Medulla oblongata (tissue), 1 donor: ENCODE data around the gene TMEM245.
A peak's percentile ranks its signal among the peaks of the same experiment; 100 is the strongest.
"Not testable (repeated sequence)": the region's sequence is repeated elsewhere in the genome, so short reads cannot be mapped to it uniquely, and the experiment has no call there.

ENCODE experiments used
- DNase-seq: peaks from one replicate; pipeline ENCODE4 v3.0.0-alpha.2; 2015; ENCODE audit errors: extremely low spot score

Gene TMEM245

DNA sequence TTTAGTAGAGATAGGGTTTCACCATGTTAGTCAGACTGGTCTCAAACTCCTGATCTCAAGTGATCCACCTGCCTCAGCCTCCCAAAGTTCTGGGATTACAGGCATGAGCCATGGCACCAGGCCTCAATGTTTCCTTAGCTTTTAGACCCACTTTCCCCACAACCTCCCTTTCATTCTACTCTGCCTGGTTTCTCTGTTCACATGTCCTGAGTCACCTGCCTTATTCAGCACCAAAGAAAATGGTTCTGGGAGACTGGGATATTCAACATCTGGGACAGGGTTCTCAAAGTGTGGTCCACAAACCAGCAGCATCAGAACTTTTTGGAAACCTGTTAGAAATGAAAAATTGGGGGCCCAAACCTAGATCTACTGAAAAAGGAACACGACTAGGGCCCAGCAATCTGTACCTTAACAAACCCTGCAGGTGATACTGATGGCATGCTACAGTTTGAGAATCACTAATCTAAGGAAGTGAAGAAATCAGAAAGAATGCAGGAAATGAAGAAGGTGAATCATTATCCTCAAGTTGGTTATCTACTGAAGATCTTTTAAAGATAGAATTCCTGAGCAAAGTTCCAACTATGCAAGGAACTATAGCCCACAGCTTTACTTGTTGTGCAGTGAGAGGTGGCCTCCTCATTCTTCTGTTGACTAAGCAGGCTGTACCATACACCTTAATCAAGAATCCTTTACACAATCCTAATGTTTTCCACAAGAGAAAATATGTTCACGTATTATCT, 54.6 kb downstream of the TMEM245 start:
- DNase-seq: no peak

DNA sequence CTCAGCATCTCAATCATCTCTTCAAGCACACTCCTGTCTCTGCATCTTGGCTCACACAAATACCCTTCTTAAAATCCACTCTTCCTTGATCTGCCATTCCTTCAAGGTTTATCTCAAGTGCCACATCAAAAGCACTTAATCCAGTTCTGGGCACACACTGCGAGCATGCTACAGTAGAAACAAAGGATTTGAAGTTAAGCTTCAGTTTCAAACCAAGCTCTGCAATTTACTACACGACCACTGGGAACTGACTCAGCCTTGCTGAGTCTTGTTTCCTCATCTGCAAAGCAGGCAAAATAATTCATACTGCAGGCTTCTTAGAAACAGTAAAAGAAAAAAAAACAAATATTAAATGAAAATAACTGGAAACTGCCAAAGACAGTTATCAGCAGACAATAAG, 56.0 kb downstream of the TMEM245 start:
- DNase-seq: no peak

DNA sequence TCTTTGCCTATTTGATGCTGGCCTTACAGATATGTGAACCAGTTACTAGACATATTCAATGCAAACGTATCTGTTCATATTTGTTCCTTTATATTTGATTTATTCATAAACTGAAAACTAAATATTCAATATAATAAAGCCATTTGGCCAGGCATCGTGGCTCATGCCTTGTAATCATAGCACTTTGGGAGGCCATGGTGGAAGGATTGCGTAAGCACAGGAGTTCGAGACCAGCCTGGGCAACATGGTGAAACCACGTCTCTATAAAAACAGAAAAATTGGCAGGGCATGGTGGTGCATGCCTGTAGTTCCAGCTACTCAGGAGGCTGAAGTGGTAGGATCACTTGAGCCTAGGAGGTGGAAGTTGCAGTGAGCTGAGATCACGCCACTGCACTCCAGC, 57.2 kb downstream of the TMEM245 start:
- no peak for DNase-seq

GRCh38 chr9:109060191-109060590, 59.6 kb downstream of the TMEM245 start:
- DNase-seq: no peak

- not testable (repeated sequence) for DNase-seq
Measured at GRCh38 chr9:109053121-109053520, 66.6 kb downstream of the TMEM245 start.

GRCh38 chr9:109052416-109052815, 67.3 kb downstream of the TMEM245 start:
- no peak for DNase-seq

- DNase-seq: no peak
Measured at GRCh38 chr9:109051733-109052132, 68.0 kb downstream of the TMEM245 start.

- DNase-seq: no peak
Measured at GRCh38 chr9:109050444-109050843, 69.3 kb downstream of the TMEM245 start.

DNA sequence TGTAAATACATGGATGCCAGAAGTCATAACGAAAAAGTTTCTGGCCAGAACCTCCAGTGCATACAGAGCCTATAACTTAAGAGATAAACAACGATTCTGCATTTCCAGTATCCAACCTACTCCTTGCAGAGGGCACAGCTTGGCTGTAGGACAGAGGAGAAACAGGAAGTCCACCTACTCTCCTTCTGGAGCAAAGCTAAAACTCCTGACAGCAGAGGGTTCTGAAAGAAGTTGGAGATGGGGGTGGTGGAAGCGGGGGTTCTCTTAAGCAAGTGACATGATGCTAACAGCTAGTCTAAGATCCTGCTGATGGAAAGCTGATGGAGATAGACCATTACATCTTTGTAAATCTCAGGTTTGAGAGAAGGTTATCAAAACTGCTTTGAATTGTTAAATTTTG, 70.9 kb downstream of the TMEM245 start:
- DNase-seq: no peak

GRCh38 chr9:109047259-109047658, 72.5 kb downstream of the TMEM245 start:
- no peak for DNase-seq

DNA sequence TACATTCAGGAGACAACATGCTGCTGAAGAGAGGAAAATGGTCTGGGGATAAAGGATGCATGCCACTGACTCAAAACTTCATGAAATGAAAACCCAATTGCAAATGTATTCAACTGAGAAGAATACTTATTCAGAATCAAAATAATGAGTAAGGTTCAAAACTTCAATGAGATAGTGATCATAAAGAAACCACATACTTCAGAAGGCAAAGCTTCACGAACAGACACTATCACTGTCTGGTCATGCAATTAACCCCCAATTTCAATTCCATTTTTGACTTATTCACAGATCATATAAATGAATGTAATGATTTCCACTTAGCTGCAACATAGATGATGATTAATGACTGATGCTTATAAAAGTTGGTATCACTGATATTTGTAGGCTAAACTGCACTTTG, 73.4 kb downstream of the TMEM245 start:
- no peak for DNase-seq

DNA sequence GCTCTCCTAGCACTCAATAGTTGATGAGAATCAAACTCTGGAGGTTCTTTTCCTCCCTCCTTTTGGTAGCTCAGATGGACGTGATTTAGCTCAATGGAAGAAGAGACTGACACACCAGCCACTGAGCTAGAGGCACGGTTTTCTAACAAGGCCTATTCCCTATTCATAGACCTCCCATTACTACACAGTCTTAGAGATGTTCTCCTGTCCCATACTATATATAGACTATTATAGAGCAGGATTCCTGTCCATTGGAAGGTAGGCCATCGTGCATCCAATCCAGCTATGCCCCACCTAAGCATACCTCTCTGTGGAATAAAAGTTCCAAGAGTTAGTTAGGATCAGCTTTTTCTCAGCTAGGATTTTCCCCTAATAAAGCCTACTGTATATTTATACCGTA, 76.2 kb downstream of the TMEM245 start:
- DNase-seq: no peak

DNA sequence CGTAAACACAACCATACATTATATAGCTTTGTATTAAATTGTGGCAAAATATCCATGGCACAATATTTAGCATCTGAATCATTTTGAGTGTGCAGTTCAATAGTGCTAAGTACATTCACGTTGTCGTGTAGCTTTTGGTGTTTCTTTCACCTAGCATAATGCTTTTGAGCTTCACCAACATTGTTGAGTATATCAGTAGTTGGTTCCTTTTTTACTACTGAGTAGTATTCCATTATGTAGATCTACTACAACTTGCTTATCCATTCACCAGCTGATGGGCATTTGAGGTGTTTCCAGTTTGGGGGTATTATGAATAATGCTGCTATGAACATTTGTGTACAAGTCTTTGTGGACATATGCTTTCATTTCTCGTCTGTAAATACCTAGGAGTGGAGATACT, 79.2 kb downstream of the TMEM245 start:
- DNase-seq: no peak

GRCh38 chr9:109039539-109039938, 80.2 kb downstream of the TMEM245 start:
- no peak for DNase-seq

GRCh38 chr9:109037946-109038715, 81.6 kb downstream of the TMEM245 start:
- no peak for DNase-seq

- no peak for DNase-seq
Measured at GRCh38 chr9:109036744-109037680, 82.7 kb downstream of the TMEM245 start.

DNA sequence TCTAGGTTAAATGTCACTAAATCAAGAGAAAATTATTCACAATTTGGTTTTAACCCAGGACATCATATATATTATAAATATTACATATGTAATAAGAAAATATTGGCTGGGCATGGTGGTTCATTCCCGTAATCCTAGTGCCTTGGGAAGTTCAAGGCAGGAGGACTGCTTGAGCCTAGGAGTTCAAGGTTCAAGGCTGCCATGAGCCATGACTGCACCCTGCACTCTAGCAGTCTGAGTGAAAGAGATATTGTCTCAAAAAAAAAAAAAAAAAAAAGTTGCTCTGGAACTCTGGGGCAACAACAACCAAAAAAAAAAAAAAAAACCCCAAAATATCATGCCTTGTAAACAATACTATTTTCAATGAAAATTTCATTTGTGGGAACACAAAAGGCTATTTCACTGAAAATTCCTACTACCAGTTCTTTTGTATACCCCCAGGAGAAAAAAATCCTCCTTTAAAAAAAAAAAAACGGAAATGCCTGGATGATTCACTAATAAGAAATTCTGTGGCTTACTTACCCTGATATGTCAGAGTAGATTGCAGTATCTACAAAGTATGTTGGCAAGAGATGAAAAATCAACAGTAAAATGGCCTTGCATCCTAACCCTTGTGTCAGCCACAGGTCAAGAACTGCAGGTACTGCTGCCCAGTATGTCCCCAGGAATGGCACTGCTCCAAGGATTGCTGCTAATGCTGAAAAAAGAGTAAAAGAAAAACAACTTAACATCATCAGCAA, 83.9 kb downstream of the TMEM245 start:
- peak; percentile 20 for DNase-seq

DNA sequence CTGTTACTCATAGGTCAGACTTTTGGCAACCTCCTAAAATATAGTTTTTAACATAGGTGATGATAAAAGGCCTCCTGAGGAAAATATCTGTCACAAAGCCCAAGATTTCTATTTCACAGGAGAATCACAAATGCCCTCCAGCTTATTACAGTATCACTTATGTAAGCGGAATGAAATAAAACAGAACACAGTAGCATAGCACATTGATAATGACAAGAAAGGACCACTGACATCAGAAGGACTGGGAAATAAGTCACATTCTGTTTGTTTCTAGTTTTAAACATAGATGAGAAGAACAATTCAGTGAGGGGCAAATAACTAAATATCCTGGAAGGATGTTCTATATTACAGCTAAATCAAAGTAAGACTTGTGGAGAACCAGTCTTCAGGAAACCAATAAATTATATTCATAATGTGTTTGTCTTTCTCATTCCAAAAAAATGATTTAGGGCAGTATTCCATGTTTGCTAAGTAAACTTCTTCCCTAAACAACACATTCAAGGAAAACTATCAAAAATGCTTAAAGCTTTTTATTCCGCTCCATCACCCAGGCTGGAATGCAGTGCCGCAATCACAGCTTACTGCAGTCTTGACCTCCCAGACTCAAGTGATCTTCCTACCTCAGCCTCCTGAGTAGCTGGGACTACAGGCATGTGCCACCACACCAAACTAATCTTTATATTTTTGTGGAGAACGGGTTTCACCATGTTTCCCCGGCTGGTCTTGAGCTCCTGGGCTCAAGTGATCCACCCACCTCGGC, 85.6 kb downstream of the TMEM245 start:
- DNase-seq: no peak

- DNase-seq: no peak
Measured at GRCh38 chr9:109031241-109031640, 88.5 kb downstream of the TMEM245 start.

DNA sequence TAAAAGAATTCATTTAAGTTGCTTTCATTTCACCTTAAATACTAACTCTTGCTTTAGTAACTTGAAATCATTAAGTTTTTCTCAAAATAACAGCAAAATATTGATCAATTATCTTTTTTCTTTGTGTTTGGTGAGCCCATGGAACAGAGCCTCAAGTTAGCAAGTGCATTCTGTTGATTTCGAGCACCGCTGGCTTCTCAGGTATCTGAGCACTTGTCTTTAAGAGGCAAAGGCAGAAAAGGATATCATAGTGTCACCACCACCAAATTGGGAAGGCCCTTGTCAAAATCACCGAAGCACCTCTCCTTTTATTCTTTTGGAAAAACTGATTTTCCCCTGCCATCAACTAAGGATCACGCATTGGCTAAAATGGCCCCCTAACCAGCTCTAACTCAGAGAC, 89.3 kb downstream of the TMEM245 start:
- DNase-seq: no peak

DNA sequence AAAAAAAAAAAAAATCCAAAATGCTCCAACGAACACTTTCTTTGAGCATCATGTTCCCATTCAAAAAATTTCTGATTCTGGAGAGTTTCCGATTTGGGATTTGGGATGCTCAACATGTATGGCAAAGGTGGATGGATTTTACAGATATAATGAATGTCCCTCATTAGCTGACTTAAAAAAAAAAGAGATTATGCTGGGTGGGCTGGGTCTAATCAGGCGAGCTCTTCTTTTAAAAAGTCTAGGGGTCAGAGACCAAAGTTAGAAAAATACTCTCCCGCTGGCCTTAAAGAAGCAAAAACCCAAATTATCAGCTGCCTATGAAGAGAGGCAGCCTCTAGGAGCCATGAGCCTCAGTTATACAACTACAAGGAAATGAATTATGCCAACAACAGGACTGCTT, 91.3 kb downstream of the TMEM245 start:
- DNase-seq: no peak
